ENCODE data around the gene MCHR2.

- no peak for TF ChIP-seq CTCF (conservative IDR thresholded peaks at IDR 0.05)
- no peak for TF ChIP-seq ZFX (IDR thresholded peaks at IDR 0.05)
Measured at GRCh38 chr6:99980741-99981140, 13.3 kb downstream of the MCHR2 start.

Measured in C4-2B (cell line).